ENCODE data around the gene KLHL29. TPM values are rescaled to one million over a fixed set of nuclear protein-coding genes. Genes with fewer than 3 reads are reported as not detected.

The KLHL29 gene
- total RNA-seq, 2 experiments from 2014 or later, result 2.9 to 3.5 TPM

DNA sequence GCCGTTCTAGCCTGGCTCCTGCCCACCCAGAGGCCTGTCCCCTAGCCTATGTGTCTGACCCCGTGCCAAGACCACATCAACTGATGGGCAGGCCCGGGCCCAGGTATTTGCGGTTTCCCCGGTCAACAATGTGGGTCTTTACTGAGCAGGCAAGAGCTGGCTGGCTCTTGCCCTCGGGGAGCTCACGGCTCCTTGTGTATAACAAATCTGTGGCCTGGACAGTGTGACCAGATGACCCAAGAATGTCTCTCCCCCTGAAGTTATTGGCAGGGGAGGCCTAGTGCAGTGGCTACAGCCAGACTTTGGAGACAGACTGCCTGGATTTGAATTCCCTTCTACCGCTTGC, 179.6 kb downstream of the KLHL29 start:
- ChIA-PET POLR2A (no interaction called here), CTCF (no interaction called here)
- no peak overlapping the region for H3K27ac Mint-ChIP-seq
- H3K9me3 Mint-ChIP-seq, result no peaks in the 10 kb centered on the region
- DNase-seq, result no peak
- H3K4me1 Mint-ChIP-seq, result no peaks in the 10 kb centered on the region
- H3K27me3 Mint-ChIP-seq, result no peaks in the 10 kb centered on the region
- no peak overlapping the region for H3K4me3 Mint-ChIP-seq
- H3K36me3 Mint-ChIP-seq (ENCODE audit: low read depth), result no peaks in the 10 kb centered on the region

DNA sequence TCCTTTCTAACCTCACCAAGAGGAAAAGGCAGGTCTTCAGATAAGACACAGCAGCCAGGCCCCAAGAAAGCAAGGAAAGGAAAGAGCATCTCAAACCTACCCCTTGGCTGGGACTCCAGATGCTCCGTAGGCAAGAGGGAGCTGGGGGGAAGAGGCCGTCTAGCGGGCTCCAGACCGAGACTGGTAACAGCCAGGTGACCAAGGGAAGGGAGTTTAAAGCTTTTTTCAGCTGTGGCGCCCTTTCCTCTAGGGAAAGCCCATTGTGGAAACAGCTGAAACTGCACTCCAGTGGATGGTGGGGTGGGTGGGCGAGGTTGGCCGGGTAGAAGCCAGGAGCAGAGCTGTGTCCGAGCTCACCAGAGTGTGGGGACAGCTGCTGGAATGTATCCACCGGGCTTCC, 180.4 kb downstream of the KLHL29 start:
- POLR2A ChIA-PET, result interaction anchor here (0.6 kb wide), 1 partner anchor 11 kb away, joined by 3 read pairs; no protein-coding TSS in a partner anchor
- no peaks in the 10 kb centered on the region for H3K9me3 Mint-ChIP-seq
- CTCF ChIA-PET, result no interaction called here
- H3K27ac Mint-ChIP-seq, result no peak overlapping the region
- H3K36me3 Mint-ChIP-seq (ENCODE audit: low read depth), result no peaks in the 10 kb centered on the region
- no peak overlapping the region for H3K4me3 Mint-ChIP-seq
- no peaks in the 10 kb centered on the region for H3K27me3 Mint-ChIP-seq
- no peak for DNase-seq
- no peaks in the 10 kb centered on the region for H3K4me1 Mint-ChIP-seq

DNA sequence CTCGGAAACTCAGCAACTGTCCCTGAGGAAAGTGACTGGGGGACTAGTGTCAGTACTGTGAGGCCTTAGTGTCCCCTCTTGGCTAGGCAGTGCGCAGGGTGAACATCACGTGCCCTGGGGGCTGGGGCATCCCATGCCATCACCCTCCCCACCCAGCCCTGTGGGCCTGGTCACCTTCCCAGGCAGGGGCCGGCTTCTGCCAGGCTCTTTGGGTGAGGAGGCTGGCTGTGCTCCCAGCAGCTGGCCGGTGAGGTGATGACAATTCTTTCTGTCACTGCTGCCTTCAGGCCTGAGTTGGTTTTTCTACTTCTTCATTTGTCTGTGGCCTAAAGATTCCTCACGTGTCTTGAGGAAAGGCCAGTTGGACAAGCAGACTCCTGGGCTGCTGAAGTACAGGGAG, 180.8 kb downstream of the KLHL29 start:
- Mint-ChIP-seq H3K36me3 (ENCODE audit: low read depth) (no peaks in the 10 kb centered on the region), H3K4me1 (no peaks in the 10 kb centered on the region), H3K9me3 (no peaks in the 10 kb centered on the region), H3K4me3 (no peak overlapping the region), H3K27ac (no peak overlapping the region), H3K27me3 (no peaks in the 10 kb centered on the region)
- ChIA-PET POLR2A (interaction anchor here (0.6 kb wide), 1 partner anchor 11 kb away, joined by 3 read pairs; no protein-coding TSS in a partner anchor), CTCF (no interaction called here)
- no peak for DNase-seq

DNA sequence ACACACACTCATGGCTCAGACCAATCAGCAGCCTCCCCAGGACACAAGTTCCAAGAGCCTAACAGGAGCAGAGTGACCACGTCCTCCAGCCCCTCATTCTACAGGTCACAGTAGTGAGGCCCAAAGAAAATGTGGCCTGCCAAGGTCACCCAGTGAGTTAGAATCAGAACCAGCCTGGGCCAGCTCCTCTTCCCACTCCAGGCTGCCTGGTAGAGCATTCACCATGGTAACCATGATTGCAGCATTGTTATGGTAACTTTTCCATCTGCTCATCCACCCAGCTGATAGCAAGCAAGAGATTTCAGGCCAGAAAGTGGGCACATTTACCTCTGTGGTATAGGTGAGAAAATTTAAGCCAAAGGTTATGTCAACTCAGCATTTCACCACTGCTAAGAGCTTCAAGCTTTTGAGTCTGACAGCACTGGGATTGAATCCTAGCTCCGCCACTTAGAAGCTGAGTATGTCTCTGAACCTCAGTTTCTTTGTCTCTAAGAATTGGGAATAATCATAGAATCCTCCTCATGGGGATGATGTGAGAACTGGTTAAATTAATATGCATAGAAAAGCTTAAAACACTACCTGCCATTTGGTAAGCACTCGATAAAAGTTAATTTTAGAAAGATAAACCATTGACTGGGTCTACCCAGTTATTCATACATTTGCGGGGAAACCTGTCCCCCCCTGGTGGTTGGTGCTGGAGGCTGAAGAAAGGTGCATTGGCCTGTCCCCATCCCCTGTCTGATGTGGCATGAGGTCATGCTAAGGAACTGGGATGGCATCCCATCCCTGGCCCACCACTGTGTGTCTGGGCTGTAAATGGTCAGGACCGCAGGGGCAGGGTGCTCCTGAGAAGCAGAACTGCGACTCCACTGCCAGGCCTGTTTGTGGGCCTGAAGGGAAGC, 181.5 kb downstream of the KLHL29 start:
- H3K36me3 Mint-ChIP-seq (ENCODE audit: low read depth), result no peaks in the 10 kb centered on the region
- peak; percentile 51 for DNase-seq
- no peak overlapping the region for H3K4me3 Mint-ChIP-seq
- CTCF ChIA-PET, result no interaction called here
- H3K4me1 Mint-ChIP-seq, result no peaks in the 10 kb centered on the region
- H3K27me3 Mint-ChIP-seq, result no peaks in the 10 kb centered on the region
- no peak overlapping the region for H3K27ac Mint-ChIP-seq
- H3K9me3 Mint-ChIP-seq, result no peaks in the 10 kb centered on the region
- POLR2A ChIA-PET, result no interaction called here

DNA sequence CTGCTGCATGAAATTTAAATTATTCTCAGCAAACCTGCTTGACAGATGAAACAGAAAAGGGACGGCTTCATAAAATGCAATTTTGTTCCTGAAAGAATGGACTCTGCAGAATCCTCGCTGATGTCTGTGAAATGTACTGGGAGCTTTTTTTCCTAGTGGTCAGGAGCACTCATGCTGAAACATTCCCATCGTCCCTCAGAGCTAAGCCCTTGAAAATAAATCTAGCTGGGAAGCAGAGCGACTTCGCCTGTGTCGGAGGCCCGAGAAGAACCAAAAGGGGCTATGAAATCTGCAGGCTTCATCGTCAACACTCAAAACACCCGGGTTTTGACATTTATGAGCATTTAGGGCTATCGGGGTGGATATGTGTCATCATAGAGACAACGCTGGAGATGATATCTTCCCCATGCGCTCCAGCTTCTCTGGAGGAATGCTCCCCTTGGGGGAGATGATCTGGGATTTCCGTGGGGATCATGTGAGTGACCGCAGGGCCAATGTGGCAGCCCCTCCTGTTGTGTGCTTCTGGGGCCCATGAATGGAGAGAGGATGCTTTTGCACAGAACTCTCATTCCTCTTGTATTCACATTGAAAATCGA, 182.3 kb downstream of the KLHL29 start:
- no peaks in the 10 kb centered on the region for H3K4me1 Mint-ChIP-seq
- H3K27ac Mint-ChIP-seq, result no peak overlapping the region
- H3K4me3 Mint-ChIP-seq, result no peak overlapping the region
- H3K27me3 Mint-ChIP-seq, result no peaks in the 10 kb centered on the region
- DNase-seq, result no peak
- POLR2A ChIA-PET, result no interaction called here
- H3K9me3 Mint-ChIP-seq, result no peaks in the 10 kb centered on the region
- CTCF ChIA-PET, result no interaction called here
- H3K36me3 Mint-ChIP-seq (ENCODE audit: low read depth), result no peaks in the 10 kb centered on the region

DNA sequence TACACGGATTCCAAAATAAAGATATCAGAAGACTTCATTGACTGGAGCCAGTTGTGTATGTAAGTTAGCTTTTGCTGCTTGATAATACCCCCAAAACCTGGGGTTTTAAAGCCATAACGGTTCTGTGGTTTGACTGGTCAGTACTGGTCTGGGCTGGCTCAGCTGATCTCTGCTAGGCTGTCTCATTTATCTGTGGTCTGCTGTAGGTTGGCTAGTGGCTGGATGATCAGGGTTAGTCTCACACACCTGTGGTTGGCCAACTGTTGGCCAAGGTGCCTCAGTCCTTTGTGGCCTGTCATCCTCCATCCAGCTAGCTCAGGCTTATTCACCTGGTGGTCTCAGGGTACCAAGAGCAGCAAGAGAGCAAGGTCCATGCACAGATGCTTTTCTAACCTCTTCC, 183.2 kb downstream of the KLHL29 start:
- CTCF ChIA-PET, result no interaction called here
- Mint-ChIP-seq H3K9me3 (no peaks in the 10 kb centered on the region), H3K4me3 (no peak overlapping the region)

DNA sequence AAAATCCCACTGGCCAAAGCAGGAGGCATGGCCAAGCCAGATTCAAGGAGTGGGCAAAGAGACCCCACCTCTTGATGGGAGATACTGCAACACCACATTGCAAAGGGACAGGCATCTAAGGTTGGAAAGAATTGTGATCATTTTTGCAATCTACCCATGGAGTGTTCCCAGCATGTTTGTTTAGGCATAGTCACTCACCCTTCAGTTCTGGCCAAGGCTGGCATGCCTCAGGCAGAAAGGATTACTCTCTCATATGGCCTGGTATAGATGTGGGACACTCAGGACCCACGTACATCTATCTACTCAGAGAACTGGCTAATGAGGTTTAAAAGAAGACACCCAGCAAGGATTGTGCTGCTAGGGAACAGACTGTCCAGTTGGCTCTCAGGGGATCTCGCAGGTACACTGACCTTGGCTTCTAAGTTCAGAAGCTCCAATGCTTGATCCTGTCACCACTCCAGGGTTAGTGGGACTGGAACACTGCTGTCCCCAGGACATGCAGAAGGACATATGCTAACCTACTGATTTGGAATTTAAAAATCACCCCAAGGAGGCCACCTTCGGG, 183.7 kb downstream of the KLHL29 start:
- no peak for DNase-seq
- Mint-ChIP-seq H3K4me3 (no peak overlapping the region), H3K4me1 (no peaks in the 10 kb centered on the region), H3K9me3 (no peaks in the 10 kb centered on the region), H3K27ac (no peak overlapping the region), H3K27me3 (no peaks in the 10 kb centered on the region), H3K36me3 (ENCODE audit: low read depth) (no peaks in the 10 kb centered on the region)
- ChIA-PET POLR2A (no interaction called here), CTCF (no interaction called here)

More for the DNA sequence above, 183.2 kb downstream of the KLHL29 start:
- POLR2A ChIA-PET, result no interaction called here
- Mint-ChIP-seq H3K27me3 (no peaks in the 10 kb centered on the region), H3K36me3 (ENCODE audit: low read depth) (no peaks in the 10 kb centered on the region), H3K27ac (no peak overlapping the region), H3K4me1 (no peaks in the 10 kb centered on the region)
- DNase-seq, result no peak

DNA sequence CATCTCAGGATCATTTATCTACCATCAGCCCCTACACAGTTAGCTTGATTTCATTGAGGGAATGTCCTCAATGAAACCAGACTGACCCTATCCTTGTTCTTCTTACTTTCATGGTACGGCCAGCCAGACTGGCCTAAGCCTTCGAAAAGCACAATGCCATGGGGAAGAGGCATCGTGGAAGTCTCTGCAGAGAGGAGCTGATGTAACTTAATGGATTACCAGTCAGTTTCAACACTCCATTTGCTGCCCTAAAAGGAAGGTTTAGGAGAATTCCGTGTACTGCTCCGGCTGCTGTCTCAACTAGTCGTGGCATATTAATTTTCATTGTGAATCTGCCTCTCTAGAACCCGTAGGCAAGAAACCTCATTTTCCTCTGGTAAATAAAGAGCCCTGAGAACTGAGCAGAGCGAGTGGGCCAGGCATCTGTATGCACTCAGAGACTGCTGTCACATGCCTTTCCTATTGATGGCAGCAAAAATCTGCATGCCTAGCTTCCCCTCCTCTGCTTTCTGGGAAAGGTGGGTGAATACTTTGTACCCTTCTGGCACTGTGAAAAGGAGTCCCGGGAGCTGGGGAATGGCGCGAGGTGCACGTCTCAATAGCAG, 184.9 kb downstream of the KLHL29 start:
- DNase-seq, result no peak
- H3K27me3 Mint-ChIP-seq, result no peaks in the 10 kb centered on the region
- no peak overlapping the region for H3K4me3 Mint-ChIP-seq
- POLR2A ChIA-PET, result no interaction called here
- no peaks in the 10 kb centered on the region for H3K4me1 Mint-ChIP-seq
- H3K27ac Mint-ChIP-seq, result no peak overlapping the region
- CTCF ChIA-PET, result no interaction called here
- H3K9me3 Mint-ChIP-seq, result no peaks in the 10 kb centered on the region
- H3K36me3 Mint-ChIP-seq (ENCODE audit: low read depth), result no peaks in the 10 kb centered on the region

DNA sequence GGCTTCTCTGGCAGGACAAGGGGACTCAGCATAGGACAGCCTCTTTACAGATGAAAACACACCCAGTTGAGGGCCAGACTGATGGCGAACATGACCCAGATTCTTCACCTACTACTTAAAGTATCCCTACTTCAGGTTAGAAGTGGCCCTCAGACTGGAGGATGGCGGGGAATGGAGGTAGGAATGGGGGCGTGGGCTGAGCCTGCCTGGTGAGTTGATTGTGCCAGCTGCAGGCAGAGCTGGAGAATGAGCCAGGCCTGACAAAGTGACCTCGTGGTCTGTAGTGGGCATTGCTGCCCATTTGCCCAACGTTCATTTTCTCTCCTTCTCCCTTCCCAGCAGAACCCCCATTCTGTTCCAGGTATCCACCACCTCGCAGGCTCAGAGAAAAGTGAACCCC, 186.1 kb downstream of the KLHL29 start:
- Mint-ChIP-seq H3K36me3 (ENCODE audit: low read depth) (no peaks in the 10 kb centered on the region), H3K4me1 (no peaks in the 10 kb centered on the region), H3K9me3 (no peaks in the 10 kb centered on the region), H3K27ac (no peak overlapping the region), H3K4me3 (no peak overlapping the region), H3K27me3 (no peaks in the 10 kb centered on the region)
- ChIA-PET CTCF (no interaction called here), POLR2A (no interaction called here)
- no peak for DNase-seq

DNA sequence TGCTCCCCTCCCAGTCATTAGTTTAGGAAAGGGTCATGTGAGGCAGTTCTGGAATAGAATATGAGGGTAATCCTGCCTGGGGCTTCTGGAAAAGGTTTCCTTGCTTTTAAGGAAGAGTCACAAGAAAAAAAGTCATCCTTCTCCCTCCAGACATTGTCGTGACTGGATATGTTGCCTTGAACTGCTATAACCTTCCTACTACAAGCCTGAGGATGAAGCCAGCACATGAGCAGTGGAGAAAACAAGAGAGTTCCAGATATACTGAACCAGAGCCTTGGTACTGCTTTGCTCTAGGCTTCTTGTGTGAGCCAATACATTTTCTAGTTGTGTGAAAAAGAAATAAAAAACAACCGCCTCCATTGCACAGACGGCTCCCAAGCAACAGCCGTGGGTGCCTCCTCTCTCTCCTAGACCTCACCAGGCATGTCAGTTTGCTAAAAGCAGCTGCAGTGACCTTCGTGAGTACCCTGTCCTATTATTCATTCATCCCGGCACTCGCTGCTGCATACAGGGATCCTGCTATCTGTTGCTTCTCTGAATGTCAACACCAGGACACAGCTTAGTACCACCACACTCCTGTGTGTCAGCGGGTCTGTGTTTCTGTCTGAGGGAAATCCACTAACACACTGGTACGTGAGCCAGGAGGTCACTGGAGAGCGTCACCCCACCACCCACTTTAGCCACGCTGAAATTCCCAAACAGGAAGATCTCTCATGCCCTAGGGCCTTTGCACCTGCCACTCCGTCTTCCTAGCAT, 186.7 kb downstream of the KLHL29 start:
- Mint-ChIP-seq H3K27ac (no peak overlapping the region), H3K4me1 (no peaks in the 10 kb centered on the region), H3K27me3 (no peaks in the 10 kb centered on the region), H3K36me3 (ENCODE audit: low read depth) (no peaks in the 10 kb centered on the region), H3K9me3 (no peaks in the 10 kb centered on the region), H3K4me3 (no peak overlapping the region)
- ChIA-PET CTCF (no interaction called here), POLR2A (no interaction called here)
- no peak for DNase-seq

DNA sequence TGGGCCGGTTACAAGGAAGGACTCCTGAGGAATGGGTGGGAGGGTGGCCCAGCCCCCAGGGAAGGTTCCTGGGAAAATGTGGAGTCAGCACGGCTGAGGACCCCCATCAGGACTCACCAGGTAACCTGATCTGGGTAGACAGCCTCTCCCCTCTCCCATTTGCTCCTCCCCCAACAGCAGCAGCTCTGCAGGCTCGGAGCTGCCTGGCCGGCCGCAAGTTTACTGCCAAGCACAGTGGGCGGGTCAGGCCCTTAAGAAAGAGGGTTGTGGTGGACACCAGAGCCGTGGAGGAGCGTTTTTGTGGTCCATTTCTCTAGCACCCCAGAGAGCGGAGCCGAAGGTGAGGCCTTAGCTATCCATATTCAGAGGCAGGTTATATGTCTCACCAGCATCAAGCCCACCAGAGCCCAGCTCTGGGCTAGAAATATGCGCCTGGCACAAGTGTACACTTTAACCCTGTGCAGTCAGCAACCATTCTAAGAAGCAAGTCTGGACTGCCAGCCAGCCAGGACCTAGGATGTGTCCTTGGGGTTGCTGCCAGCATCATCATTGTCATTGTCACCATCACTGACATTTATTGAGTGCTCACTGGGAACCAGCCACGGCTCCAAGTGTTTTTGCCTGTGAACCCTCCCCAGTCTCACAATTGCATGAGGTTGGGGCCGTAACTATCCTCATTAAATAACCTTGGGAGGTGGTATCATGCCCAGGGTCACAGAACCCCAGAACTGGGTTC, 190.1 kb downstream of the KLHL29 start:
- Mint-ChIP-seq H3K4me1 (no peaks in the 10 kb centered on the region), H3K9me3 (no peaks in the 10 kb centered on the region), H3K4me3 (no peak overlapping the region), H3K36me3 (ENCODE audit: low read depth) (no peaks in the 10 kb centered on the region), H3K27me3 (no peaks in the 10 kb centered on the region), H3K27ac (no peak overlapping the region)
- ChIA-PET POLR2A (no interaction called here), CTCF (no interaction called here)
- no peak for DNase-seq

DNA sequence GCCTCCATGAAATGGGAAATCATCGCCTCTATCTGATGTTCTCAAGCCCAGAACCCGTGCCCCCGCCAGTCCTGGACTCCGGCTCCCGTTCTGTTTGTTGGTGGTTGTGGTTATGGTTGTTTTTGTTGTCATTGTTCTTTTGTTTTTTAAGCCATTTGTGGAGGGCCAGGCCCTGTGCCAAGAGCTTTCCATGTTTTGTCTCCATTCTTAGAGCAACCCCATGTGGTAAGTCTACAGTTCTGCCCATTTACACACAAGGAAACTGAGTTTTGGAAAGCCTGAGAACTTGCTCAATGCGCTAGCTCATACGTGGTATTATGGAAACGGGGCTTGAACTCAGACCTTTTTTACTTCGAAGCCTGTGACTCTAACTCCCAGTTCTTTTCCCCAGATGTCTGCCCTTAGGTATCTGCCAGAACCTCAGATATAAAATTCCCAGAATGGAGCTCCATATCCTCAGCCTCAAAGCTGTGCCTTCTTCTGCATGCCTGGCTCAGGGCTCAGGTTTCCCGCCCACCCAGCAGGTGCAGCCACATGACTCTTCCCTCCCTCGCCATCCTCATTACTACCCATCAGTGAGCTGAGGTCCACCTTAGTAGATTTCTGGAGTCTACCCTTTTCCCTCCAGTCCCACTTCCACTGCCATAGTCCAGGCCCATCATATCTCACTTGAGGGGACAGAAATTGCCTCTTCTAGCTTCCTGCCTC, 194.1 kb downstream of the KLHL29 start:
- H3K27ac Mint-ChIP-seq, result no peak overlapping the region
- no peaks in the 10 kb centered on the region for H3K4me1 Mint-ChIP-seq
- ChIA-PET CTCF (no interaction called here), POLR2A (no interaction called here)
- H3K4me3 Mint-ChIP-seq, result no peak overlapping the region
- H3K27me3 Mint-ChIP-seq, result no peaks in the 10 kb centered on the region
- H3K9me3 Mint-ChIP-seq, result no peaks in the 10 kb centered on the region
- DNase-seq, result no peak
- no peaks in the 10 kb centered on the region for H3K36me3 Mint-ChIP-seq (ENCODE audit: low read depth)
